Trophoblast cell (in vitro differentiated cells and primary cell): ENCODE measurements around the gene ZNF618.

ENCODE experiments used
- DNase-seq, 2 donors: peaks; one replicate each; pipeline ENCODE4 v3.0.0-alpha.2; 2016
- H2AFZ ChIP-seq: 2 replicates; pipeline ENCODE4 v1.6.1; 2013; ENCODE audit warnings: low read length, moderate library complexity, mild to moderate bottlenecking; ENCODE audit not compliant: insufficient read depth, poor library complexity
- H2AK5ac ChIP-seq: 2 replicates; pipeline ENCODE4 v1.6.1; 2013; ENCODE audit warnings: mild to moderate bottlenecking, low read length
- H2BK120ac ChIP-seq: 2 replicates; pipeline ENCODE4 v1.6.1; 2013; ENCODE audit warnings: low read length, mild to moderate bottlenecking, moderate library complexity; ENCODE audit not compliant: insufficient read depth, poor library complexity
- H2BK12ac ChIP-seq: 2 replicates; pipeline ENCODE4 v1.6.1; 2013; ENCODE audit warnings: mild to moderate bottlenecking, low read length, moderate library complexity
- H2BK5ac ChIP-seq: 2 replicates; pipeline ENCODE4 v1.6.1; 2013; ENCODE audit warnings: low read length, low read depth, moderate library complexity, mild to moderate bottlenecking; ENCODE audit not compliant: poor library complexity
- H3K14ac ChIP-seq: 2 replicates; pipeline ENCODE4 v1.6.1; 2013; ENCODE audit warnings: mild to moderate bottlenecking, low read length
- H3K18ac ChIP-seq: 2 replicates; pipeline ENCODE4 v1.6.1; 2013; ENCODE audit warnings: mild to moderate bottlenecking, low read length
- H3K23ac ChIP-seq: 2 replicates; pipeline ENCODE4 v1.6.1; 2013; ENCODE audit warnings: low read length
- H3K27ac ChIP-seq: 2 replicates; pipeline ENCODE4 v1.5.1; 2013; ENCODE audit warnings: low read depth, mild to moderate bottlenecking, inconsistent platforms, low read length, moderate library complexity
- H3K27me3 ChIP-seq: 2 replicates; pipeline ENCODE4 v1.6.1; 2013; ENCODE audit warnings: inconsistent platforms, mild to moderate bottlenecking, low read length, moderate library complexity; ENCODE audit not compliant: insufficient read depth
- H3K36me3 ChIP-seq, 2 experiments: 1 replicate in 1 of 2; 2 replicates in 1 of 2; pipeline ENCODE4 v1.6.1; 2013; ENCODE audit warnings: low read length in 2 of 2, mild to moderate bottlenecking in 2 of 2, moderate library complexity in 1 of 2; ENCODE audit not compliant: insufficient read depth in 2 of 2, control insufficient read depth in 1 of 2
- H3K4ac ChIP-seq: 2 replicates; pipeline ENCODE4 v1.6.1; 2013; ENCODE audit warnings: low read depth, mild to moderate bottlenecking, low read length, moderate library complexity
- H3K4me1 ChIP-seq, 2 experiments: 1 replicate in 1 of 2; 2 replicates in 1 of 2; pipeline ENCODE4 v1.6.1; 2013; ENCODE audit warnings: low read length in 2 of 2, mild to moderate bottlenecking in 2 of 2, moderate library complexity in 1 of 2; ENCODE audit not compliant: insufficient read depth in 2 of 2, control insufficient read depth in 1 of 2
- H3K4me2 ChIP-seq: 2 replicates; pipeline ENCODE4 v1.6.1; 2013; ENCODE audit warnings: inconsistent platforms, mild to moderate bottlenecking, low read length, moderate library complexity
- H3K4me3 ChIP-seq: 2 replicates; pipeline ENCODE4 v1.5.1; 2013; ENCODE audit warnings: mild to moderate bottlenecking, low read depth, low read length, inconsistent platforms
- H3K79me1 ChIP-seq: one replicate; pipeline ENCODE4 v1.6.1; 2013; ENCODE audit warnings: low read length
- H3K79me2 ChIP-seq: 2 replicates; pipeline ENCODE4 v1.6.1; 2013; ENCODE audit warnings: low read length, mild to moderate bottlenecking; ENCODE audit not compliant: control insufficient read depth, insufficient read depth, poor library complexity
- H3K9ac ChIP-seq: 2 replicates; pipeline ENCODE4 v1.6.1; 2013; ENCODE audit warnings: mild to moderate bottlenecking, low read length
- H3K9me3 ChIP-seq: 2 replicates; pipeline ENCODE4 v1.6.1; 2013; ENCODE audit warnings: low read depth, mild to moderate bottlenecking, control low read depth, inconsistent platforms, low read length; ENCODE audit not compliant: insufficient read depth
- H4K12ac ChIP-seq: 2 replicates; pipeline ENCODE4 v1.6.1; 2013; ENCODE audit warnings: low read depth, mild to moderate bottlenecking, low read length, moderate library complexity
- H4K8ac ChIP-seq: 2 replicates; pipeline ENCODE4 v1.6.1; 2013; ENCODE audit warnings: low read depth, mild to moderate bottlenecking, low read length, moderate library complexity
- H4K91ac ChIP-seq: one replicate; pipeline ENCODE4 v1.6.1; 2013; ENCODE audit warnings: low read depth, mild to moderate bottlenecking, low read length, moderate library complexity
- WGBS: extraction: QIAGEN DNeasy Blood & Tissue Kit; methylation state at CpG from one replicate; pipeline ENCODE4 v1.1.7; 2013; ENCODE audit warnings: missing lambda C conversion rate; ENCODE audit not compliant: insufficient read length, insufficient coverage; ENCODE audit errors: extremely low coverage; 5-methylcytosine and 5-hydroxymethylcytosine counted together

The ZNF618 gene

GRCh38 chr9:113946496-113947115 is 70.5 kb downstream of the ZNF618 start:
- no CpG with 5 or more reads among the region's 11 CpGs for WGBS
- no peak overlapping the region for H3K4me2 ChIP-seq
- H3K14ac ChIP-seq = no peak overlapping the region
- no peak overlapping the region for H2AFZ ChIP-seq
- DNase-seq = no peak
- H2BK5ac ChIP-seq = no peak overlapping the region
- H3K23ac ChIP-seq = no peak overlapping the region
- H3K27ac ChIP-seq = no peak overlapping the region
- no peaks in the 10 kb centered on the region for H3K36me3 ChIP-seq
- H3K27me3 ChIP-seq = no peaks in the 10 kb centered on the region
- no peak overlapping the region for H4K91ac ChIP-seq
- no peaks in the 10 kb centered on the region for H3K4me1 ChIP-seq
- H3K4me3 ChIP-seq = no peak overlapping the region
- no peak overlapping the region for H4K12ac ChIP-seq
- no peak overlapping the region for H2BK120ac ChIP-seq
- H3K9me3 ChIP-seq = no peaks in the 10 kb centered on the region
- no peak overlapping the region for H3K4ac ChIP-seq
- no peak overlapping the region for H4K8ac ChIP-seq
- no peaks in the 10 kb centered on the region for H3K79me1 ChIP-seq
- no peak overlapping the region for H2BK12ac ChIP-seq
- no peak overlapping the region for H3K18ac ChIP-seq
- no peak overlapping the region for H2AK5ac ChIP-seq
- no peaks in the 10 kb centered on the region for H3K79me2 ChIP-seq
- H3K9ac ChIP-seq = no peak overlapping the region

DNA sequence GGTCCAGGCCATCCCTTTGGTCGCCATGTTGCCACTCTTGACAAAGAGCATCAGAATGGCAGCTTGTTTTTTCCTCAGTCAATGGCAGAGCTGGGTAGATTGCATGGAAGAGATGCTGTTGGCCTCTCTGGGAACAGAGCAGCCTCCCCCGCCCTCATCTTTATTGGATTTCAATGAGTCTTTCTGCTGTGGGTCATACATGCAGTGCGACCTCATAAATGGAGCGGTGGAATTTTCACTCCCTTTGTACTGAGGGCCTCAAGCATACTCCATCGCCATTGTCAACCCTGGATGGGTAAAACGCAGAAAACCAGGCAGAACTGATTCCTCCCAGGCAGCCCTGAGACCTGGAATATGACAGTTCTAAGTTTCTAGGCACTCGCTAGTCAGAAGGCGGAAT is 71.8 kb downstream of the ZNF618 start:
- Histone ChIP-seq H3K9me3 (no peaks in the 10 kb centered on the region), H2BK5ac (no peak overlapping the region), H3K14ac (no peak overlapping the region), H2BK12ac (no peak overlapping the region), H3K23ac (no peak overlapping the region), H2AFZ (no peak overlapping the region), H4K12ac (no peak overlapping the region), H3K4me3 (no peak overlapping the region), H3K9ac (no peak overlapping the region), H4K91ac (no peak overlapping the region), H3K4me1 (no peaks in the 10 kb centered on the region), H3K36me3 (no peaks in the 10 kb centered on the region), H3K4me2 (no peak overlapping the region), H2AK5ac (no peak overlapping the region), H3K4ac (no peak overlapping the region), H2BK120ac (no peak overlapping the region), H4K8ac (no peak overlapping the region), H3K18ac (no peak overlapping the region), H3K27me3 (no peaks in the 10 kb centered on the region), H3K27ac (no peak overlapping the region), H3K79me1 (no peaks in the 10 kb centered on the region), H3K79me2 (no peaks in the 10 kb centered on the region)
- DNase-seq = no peak
- no CpG with 5 or more reads among the region's 8 CpGs for WGBS

- Histone ChIP-seq H3K4ac (no peak overlapping the region), H3K27ac (no peak overlapping the region), H3K79me2 (no peaks in the 10 kb centered on the region), H3K9me3 (no peaks in the 10 kb centered on the region), H3K23ac (no peak overlapping the region), H3K4me1 (no peaks in the 10 kb centered on the region), H3K4me3 (no peak overlapping the region), H2BK5ac (no peak overlapping the region), H2AK5ac (no peak overlapping the region), H2AFZ (no peak overlapping the region), H3K14ac (no peak overlapping the region), H3K9ac (no peak overlapping the region), H3K36me3 (no peaks in the 10 kb centered on the region), H3K18ac (no peak overlapping the region), H2BK12ac (no peak overlapping the region), H4K91ac (no peak overlapping the region), H3K27me3 (no peaks in the 10 kb centered on the region), H3K4me2 (no peak overlapping the region), H3K79me1 (no peaks in the 10 kb centered on the region), H4K8ac (no peak overlapping the region), H2BK120ac (no peak overlapping the region), H4K12ac (no peak overlapping the region)
- no peak for DNase-seq
- no CpG with 5 or more reads among the region's 11 CpGs for WGBS
Observed at GRCh38 chr9:113948891-113949570, 72.9 kb downstream of the ZNF618 start.

- no peak overlapping the region for H4K8ac ChIP-seq
Observed at GRCh38 chr9:113949571-113950078, 73.5 kb downstream of the ZNF618 start.

More at GRCh38 chr9:113949571-113950078, 73.5 kb downstream of the ZNF618 start:
- no peak overlapping the region for H2BK5ac ChIP-seq
- no peak overlapping the region for H2BK120ac ChIP-seq
- H3K79me1 ChIP-seq = no peaks in the 10 kb centered on the region
- no peak overlapping the region for H3K23ac ChIP-seq
- H3K79me2 ChIP-seq = no peaks in the 10 kb centered on the region
- no peak overlapping the region for H2AK5ac ChIP-seq
- WGBS = no CpG with 5 or more reads among the region's 17 CpGs
- no peak overlapping the region for H4K91ac ChIP-seq
- H3K36me3 ChIP-seq = no peaks in the 10 kb centered on the region
- no peak overlapping the region for H3K4ac ChIP-seq
- no peak overlapping the region for H4K12ac ChIP-seq
- no peak overlapping the region for H2BK12ac ChIP-seq
- no peaks in the 10 kb centered on the region for H3K27me3 ChIP-seq
- no peaks in the 10 kb centered on the region for H3K9me3 ChIP-seq
- no peaks in the 10 kb centered on the region for H3K4me1 ChIP-seq
- no peak overlapping the region for H3K9ac ChIP-seq
- H3K4me2 ChIP-seq = no peak overlapping the region
- H3K18ac ChIP-seq = no peak overlapping the region
- H3K4me3 ChIP-seq = no peak overlapping the region
- no peak for DNase-seq
- no peak overlapping the region for H3K14ac ChIP-seq
- no peak overlapping the region for H3K27ac ChIP-seq
- H2AFZ ChIP-seq = no peak overlapping the region
